Measurements from ENCODE around the gene GLT8D1.
"Not testable (repeated sequence)": the region's sequence is repeated elsewhere in the genome, so short reads cannot be mapped to it uniquely, and the experiment has no call there.

GLT8D1 gene, protein sequence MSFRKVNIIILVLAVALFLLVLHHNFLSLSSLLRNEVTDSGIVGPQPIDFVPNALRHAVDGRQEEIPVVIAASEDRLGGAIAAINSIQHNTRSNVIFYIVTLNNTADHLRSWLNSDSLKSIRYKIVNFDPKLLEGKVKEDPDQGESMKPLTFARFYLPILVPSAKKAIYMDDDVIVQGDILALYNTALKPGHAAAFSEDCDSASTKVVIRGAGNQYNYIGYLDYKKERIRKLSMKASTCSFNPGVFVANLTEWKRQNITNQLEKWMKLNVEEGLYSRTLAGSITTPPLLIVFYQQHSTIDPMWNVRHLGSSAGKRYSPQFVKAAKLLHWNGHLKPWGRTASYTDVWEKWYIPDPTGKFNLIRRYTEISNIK

DNA sequence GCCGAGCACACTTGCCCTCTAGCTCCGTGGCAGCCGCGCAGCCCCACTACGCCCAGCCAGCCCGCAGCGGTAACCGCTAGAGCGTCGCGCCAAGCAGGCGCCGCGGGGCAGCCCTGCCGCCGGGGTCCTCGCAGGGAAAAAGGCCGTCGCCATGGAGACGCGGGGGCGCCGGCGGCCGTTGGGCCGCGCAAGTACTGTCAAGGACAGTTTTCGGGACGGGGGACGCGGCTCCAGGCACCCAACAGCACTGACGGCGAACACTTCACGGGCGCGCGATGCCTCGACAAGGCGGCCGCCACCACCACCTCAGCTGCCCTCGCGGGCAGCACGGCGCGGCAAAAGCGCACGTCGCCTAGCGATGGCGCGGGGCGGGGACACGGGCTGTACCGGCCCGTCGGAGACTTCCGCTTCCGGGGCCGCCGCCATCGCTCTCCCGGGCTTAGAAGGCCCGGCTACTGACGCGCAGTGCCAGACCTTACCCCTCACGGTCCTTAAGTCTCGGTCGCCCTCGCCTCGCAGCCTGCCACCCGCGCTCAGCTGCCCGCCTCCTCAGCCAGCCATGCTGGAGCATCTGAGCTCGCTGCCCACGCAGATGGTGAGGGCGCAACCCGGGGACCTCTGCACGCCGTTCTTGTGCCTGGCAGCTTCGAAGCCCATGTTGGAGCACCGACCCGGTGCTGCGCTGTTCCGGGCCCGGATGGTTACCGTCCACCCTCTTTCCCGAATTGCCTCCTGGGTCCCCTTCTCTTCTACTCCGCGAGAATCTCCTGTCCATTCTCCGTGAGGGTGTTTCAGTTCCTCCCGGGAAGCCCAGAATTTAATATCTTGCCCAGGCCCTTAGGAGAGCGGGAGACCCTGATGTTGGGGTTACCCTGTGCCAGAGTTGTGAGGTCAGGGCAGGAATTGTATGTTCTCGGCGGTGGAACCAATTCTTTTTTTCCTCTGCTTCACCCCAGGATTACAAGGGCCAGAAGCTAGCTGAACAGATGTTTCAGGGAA lies at the start of gene GLT8D1, which contains the start of gene SPCS1:
Gene GLT8D1 (minus strand): TSS at position 104 of the 999 bp plus-strand sequence. CDS start 5,331 bp downstream, outside the sequence.
Gene SPCS1 (plus strand): TSS at position 419 of the 999 bp plus-strand sequence. CDS start 141 bp downstream, at position 560.
- DNase-seq, result peak; percentile 75

DNA sequence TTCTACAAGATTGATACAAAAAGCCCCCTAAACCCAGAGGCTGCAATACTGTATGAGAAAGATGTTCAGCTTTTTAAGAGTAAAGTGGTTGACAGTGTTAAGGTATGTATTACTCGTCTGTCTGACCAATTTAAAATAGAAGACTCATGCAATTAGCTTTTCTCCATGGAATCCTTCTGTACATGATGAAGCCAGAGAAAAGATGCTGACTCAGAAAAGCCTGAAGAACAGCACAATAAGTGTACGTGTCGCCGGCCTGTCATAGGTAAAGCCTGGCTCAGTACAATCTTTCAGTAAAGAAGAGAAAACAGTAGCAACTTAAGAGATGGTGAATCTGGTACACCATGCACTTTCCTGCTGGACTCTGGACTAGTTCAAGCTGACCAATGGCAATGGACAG lies 48.8 kb upstream of the GLT8D1 start:
- DNase-seq, result no peak

DNA sequence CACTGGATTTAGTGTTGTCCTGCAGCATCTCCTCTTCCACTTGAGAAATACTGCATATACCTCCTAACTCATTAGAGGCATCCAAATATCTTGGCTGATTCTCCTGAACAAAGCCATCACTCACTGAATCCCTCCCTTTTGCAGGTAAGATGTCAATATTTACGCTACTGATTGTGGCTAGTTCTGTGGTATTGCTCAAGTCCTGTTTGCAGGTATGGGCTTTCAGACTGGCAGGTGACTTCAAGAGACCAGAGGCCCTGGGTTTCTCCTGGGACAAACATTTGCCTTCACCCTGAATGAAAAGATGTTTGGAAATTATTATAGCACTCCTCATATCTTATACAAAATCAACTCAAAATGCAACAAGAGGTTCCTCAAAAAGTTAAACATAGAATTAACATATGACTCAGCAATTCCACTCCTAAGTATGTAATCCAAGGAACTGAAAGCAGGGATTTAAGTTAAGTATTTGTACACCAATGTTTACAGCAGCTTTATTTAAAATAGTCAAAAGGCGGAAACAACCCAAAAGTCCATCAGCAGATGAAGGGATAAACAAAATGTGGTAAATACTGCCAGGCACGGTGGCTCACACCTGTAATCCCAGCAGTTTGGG lies 46.6 kb upstream of the GLT8D1 start:
- no peak for DNase-seq

DNA sequence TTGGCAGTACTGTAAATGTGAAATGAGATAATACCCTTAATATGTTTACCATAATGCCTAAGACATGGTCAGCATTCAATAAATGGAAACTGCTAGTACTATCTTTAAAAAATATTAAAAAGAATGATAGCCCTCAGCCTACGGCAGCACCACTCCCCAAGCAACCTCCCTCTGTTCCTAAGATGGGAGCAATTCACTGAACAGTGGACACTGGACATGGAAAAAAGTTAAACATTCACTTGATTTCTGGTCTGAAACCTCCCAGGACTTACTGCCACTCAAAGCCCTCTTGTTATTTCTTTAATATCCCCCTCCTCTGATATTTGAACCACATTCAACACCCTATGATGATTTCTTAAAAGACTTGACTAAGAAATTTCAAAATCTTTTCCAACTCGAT lies 38.1 kb upstream of the GLT8D1 start:
- no peak for DNase-seq

DNA sequence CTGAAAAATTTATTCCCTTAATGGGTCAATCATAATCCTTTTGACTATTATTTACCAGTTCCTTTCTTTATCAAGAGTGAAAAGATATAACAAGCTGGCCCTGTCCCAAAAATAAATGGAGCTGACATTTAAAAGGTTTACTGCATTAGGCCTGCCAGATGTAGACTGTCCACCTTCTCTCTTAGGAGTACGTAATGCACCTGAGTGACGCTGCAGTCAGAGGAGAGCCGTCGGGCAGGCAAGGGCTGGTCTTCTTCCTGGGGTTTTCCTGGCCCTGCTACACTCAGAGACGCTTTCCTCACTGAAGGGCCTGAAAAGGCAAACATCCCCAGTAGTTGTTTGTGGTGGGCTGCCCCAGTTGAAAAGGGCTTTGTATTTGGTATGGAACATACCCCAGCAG lies 37.6 kb upstream of the GLT8D1 start:
- DNase-seq, result no peak

DNA sequence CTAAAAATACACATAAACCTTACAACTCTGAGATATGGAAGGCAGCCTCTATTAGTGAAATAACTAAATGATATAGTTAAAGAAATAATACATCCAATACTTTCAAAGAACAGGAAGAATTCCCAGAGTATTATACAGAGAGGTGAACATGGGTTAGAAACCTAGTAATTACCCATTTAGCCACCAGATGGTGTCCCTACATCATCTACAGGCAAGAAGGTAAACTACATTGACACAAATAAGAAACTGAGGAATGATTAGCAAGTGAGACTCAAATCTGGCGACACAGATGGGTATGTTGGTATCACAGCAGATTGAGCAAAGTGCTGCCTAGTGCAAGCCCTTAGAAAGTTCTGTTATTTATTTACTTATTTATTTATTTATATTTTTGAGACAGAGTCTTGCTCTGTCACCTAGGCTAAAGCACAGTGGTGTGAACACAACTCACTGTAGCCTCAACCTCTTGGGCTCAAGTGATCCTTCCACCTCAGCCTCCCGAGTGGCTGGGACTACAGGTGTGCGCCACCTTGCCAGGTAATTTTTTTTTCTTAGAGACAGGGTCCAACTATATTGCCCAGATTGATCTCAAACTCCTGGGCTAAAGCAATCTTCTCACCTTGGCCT lies 36.9 kb upstream of the GLT8D1 start:
- no peak for DNase-seq

DNA sequence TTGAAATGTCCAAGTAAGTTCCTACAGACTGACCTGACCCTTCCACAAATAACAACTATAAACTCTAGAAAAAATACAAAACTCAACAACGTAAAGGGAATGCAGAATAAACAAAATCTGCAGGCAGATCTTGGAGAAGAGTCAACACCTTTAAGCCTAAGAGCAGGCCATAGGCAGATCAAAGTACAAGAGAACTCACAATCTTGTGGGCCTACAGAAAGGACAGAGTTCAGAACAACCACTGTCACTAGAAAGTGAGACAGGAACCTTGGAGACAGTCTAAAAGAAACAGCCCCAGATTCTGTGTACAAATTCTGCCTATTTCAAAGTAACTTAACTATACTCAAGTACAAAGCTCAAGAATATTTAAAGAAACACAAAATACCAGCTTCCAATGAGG lies 34.1 kb upstream of the GLT8D1 start:
- no peak for DNase-seq

DNA sequence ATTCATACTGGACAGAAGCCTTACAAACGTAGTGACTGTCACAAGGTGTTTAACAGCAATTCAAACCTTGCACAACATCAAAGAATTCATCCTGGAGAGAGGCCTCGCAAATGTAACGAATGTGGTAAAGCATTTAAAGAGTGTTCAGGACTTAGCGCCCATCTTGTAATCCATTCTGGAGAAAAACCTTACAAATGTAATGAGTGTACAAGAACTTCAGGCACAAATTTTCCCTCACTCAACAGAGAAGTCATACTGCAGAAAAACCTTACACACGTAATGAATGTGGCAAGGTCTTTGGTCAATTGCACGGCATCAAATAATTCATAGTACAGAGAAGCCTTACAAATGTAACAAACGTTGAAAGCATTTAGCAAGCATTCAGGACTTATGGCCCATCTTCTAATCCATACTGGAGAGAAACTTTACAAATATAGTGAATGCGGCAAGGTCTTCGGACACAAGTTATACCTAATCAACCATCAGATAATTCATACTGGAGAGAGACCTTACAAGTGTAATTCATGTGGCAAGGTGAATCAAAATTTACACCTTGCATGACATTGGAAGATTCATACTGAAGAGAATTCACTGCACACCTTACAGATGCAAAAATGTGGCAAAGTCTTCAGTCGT lies 27.8 kb upstream of the GLT8D1 start:
- no peak for DNase-seq

DNA sequence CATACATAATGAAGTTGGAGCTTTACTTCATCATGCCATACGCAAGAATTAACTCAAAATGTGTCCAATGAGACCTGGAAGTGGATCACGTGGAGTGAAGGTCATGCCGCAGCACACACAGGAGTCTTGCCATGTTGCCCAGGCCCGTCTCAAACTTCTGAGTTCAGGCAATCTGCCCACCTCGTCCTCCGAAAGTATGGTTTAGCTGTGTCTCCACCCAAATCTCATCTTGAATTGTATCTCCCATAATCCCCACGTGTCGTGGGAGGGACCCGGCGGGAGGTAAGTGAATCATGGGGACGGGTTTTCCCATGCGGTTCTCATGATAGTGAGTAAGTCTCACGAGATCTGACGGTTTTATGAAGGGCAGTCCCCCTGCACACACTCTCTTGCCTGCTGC lies 26.0 kb upstream of the GLT8D1 start:
- no peak for DNase-seq

DNA sequence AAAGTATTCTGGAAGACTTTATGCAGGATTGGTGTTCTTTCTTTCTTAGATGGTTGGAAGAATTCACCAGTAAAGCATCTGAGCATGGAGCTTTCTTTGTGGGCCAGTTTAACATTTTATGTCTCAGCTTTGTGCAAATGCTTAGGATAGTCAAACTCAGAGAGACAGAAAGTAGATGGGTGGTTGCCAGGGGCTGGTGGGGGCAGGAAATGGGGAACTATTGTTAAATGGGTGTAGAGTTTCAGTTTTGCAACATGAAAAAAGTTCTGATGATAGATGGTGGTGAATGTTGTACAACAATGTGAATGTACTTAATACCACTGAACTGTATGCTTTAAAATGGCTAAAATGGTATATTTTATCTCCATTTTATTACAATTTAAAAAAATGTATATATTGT lies 25.1 kb upstream of the GLT8D1 start:
- no peak for DNase-seq

DNA sequence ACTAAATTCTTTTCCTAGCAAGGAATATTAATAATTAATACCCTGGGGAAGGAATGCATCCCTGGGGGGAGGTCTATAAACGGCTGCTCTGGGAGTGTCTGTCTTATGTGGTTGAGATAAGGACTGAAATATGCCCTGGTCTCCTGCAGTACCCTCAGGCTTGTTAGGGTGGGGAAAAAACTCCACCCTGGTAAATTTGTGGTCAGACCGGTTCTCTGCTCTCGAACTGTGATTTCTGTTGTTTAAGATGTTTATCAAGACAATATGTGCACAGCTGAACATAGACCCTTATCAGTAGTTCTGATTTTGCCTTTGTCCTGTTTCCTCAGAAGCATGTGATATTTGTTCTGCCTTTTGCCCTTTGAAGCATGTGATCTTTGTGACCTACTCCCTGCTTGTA lies 23.2 kb upstream of the GLT8D1 start:
- DNase-seq, result not testable (repeated sequence)

DNA sequence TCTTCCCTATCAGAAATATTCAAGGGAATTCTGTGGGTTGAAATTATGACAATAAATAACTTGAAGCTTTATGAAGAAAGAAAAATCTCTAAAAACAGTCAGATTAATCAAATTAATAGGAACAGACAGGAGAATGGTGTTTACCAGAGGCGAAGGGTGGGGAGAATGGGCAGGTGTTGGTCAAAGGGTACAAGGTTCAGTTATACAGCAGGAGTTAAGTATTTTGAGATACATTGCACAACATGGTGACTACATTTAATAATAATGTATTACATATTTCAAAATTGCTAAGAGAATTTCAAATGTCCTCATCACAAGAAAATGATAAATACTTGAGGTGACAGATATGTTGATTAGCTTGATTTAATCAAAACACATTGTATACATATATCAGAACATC lies 18.9 kb upstream of the GLT8D1 start:
- no peak for DNase-seq

DNA sequence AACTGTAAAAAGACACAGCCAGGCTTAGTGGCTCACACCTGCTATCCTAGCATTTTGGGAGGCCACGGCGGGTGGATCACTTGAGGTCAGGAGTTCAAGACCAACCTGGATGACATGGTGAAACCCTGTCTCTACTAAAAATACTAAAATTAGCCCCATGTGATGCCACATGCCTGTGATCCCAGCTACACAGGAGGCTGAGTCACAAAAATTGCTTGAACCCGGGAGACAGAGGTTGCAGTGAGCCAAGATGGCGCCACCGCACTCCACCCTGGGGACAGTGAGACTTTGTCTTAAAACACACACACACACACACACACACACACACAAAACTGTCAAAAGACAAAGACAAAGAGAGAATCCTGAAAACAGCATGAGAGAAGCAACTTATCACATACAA lies 18.3 kb upstream of the GLT8D1 start:
- no peak for DNase-seq

DNA sequence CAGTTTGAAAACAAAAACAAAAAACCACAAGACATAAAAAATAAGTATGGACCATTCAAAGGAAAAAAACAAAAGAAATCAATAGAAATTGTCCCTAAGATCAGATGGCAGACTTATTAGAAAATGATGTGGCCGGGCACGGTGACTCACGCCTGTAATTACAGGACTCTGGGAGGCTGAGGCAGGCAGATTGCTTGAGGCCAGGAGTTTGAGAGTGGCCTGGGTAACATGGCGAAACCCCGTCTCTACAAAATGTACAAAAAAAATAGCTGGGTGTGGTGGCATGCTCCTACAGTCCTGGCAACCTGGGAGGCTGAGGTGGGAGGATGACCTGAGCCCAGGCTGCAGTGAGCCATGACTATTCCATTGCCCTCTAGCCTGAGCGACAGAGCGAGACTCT lies 16.9 kb upstream of the GLT8D1 start:
- no peak for DNase-seq

DNA sequence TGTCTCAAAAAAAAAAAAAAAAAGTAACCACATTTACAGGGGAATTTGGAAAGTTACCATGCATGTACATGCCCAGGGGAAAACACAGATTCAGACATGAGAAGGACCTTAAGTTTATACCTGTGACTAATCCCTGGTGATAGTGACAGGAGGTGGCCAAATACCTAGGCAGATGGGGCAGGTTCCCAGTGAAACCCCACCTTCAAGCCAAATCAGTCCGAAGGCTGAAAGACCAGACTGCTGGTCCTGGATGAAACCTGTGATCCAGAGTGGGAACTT lies 16.1 kb upstream of the GLT8D1 start:
- DNase-seq, result no peak

DNA sequence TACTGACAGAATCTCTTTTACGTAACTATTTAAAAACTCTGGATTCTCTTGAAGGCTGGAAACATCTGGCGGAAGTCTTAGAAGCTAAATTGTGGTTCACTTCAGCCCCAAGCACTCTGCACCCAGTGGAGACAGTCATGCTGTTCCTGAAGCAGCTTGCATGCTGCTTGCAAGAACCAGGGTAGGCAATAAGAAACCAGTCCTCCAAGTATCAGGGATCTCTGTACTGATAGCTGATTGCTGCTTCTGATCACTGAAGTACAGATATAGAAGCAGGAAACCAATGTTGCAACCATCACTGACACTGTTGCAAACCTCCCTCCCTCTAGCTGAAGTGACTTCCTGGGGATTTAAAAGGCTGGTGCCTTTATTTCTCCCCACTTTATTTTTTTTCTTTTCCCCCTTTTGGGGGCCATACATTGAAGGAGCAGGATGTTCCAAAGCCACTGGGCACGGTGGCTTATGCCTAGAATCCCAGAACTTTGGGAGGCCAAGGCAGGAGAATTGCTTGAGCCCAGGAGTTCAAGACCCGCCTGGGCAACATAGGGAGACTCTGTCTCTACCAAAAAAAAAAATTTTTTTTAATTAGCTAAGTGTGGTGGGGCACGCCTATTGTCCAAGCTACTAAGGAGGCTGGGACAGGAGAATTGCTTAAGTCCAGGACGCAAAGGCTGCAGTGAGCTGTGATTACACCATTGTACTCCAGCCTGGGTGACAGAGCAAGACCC lies 15.6 kb upstream of the GLT8D1 start:
- peak; percentile 99 for DNase-seq

DNA sequence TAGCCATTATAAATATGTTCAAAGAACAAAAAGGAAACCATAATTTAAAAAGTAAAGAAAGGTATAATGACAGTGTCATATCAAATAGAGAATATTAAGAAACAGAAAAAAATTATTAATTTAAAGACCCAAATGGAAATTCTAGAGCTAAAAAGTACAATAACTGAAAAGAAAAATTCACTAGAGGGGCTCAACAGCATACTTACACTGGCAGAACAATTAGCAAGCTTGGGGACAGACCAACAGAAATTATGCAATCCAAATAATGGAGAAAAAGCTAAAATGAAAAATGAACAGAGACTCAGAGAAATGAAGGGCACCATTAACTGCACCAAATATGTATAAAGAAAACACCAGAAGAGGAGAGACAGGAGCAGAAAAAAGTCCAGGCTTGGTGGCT lies 14.0 kb upstream of the GLT8D1 start:
- DNase-seq, result no peak

DNA sequence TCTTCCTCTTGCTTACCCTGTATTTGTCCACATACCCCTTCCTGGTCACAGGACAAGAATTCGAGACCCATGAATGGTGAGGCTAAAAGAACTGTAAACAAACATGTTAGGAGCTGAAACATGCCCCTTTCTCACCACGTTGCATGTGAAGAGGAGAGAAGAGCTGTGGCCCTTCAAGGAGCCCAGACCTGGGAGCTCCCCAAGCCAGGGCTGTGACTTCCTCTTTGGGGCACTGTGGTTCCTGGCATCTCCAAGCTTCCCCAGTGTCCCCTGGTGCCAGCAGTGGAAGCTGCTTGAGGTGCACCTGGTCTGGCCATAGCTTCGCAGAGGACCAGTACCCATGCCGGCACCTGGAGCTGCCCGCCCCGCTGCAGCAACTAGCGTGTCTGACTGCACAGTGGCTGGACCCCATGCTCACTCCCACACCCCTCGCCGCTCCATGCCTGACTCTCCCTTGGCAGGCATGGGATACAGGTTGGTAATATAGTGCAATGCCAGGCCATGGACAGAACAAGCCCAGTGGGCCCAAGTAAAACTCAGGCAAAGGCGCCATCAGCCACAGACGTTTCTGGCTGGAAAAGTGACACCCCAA lies 10.2 kb upstream of the GLT8D1 start:
- no peak for DNase-seq

DNA sequence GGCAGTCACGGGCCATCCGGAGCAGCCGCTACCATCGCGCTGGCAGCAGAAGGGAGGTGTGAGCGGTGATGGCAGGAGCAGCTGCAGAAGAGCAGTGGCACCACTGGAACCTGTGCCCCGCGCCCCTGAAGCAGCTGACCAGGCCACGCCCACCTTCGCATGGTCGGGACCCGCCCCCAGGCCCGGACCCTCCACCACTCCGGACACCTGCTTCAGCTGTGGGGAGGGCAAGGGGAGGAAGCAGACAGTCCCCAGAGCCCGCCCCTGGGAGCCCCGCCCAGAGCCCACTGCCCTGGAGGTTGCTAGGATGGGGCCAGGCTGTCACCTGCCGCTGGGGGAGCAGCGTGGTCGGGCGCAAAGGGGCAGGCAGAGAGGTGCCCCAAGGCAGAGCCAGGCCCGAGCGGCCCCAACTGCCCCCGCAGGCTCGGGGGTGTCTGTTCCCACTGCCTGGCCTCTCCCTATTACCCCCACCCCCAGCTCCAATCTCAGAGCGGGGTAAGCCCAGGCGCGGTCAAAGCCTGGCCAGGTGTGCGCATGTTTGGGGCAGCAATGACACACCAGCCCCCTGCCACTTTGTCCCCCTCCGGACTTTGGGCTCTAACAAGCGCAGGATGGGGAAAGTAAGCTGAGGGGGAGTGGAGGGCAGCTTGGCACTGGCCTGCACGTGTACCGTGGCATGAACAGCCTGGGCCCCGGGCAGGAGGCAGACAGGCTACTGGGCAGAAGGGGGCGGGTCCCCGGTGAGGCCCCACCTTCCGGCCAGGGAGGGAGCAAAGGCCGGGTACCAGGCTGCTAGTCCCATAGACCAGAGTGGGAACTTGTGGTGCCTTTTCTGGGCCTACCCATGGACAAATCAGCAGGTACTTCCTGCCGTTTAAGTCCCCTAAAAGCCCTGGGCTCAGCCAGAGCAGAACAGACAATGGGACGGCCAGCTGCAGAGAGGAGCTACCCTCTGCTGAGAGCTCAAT lies 9.0 kb upstream of the GLT8D1 start:
- no peak for DNase-seq
